Effector CD4-positive, alpha-beta T cell (primary cell): ENCODE measurements around the gene ITLN1. TPM values are rescaled to one million over a fixed set of nuclear protein-coding genes. Genes with fewer than 3 reads are reported as not detected.
"Not testable (repeated sequence)": the region's sequence is repeated elsewhere in the genome, so short reads cannot be mapped to it uniquely, and the experiment has no call there.

Experiments used
- DNase-seq: peaks from one replicate; pipeline ENCODE4 v3.0.0-alpha.2; 2020
- total RNA-seq: gene quantifications from one replicate; lab custom pipeline; 2026; lab: John Stamatoyannopoulos, UW

The ITLN1 gene
- not detected for total RNA-seq

GRCh38 chr1:160885042-160885441 is at the start of gene ITLN1:
ITLN1 (minus strand) TSS chr1:160885180; CDS start chr1:160884877, 303 bp downstream.
- DNase-seq: no peak

- not testable (repeated sequence) for DNase-seq
These were observed 48.3 kb upstream of the ITLN1 start for GRCh38 chr1:160933305-160933704.

- no peak for DNase-seq
These were observed 40.8 kb upstream of the ITLN1 start for GRCh38 chr1:160925652-160926244.

GRCh38 chr1:160924791-160925651 is 40.0 kb upstream of the ITLN1 start:
- DNase-seq: no peak

- DNase-seq: no peak
These were observed 31.7 kb upstream of the ITLN1 start for GRCh38 chr1:160916666-160917065.

- not testable (repeated sequence) for DNase-seq
These were observed 28.2 kb upstream of the ITLN1 start for GRCh38 chr1:160913229-160913628.

GRCh38 chr1:160911925-160912324 is 26.9 kb upstream of the ITLN1 start:
- no peak for DNase-seq

- DNase-seq: no peak
These were observed 26.5 kb upstream of the ITLN1 start for GRCh38 chr1:160911441-160911840.

- no peak for DNase-seq
These were observed 25.3 kb upstream of the ITLN1 start for GRCh38 chr1:160910170-160910750.

- no peak for DNase-seq
These were observed 23.0 kb upstream of the ITLN1 start for GRCh38 chr1:160907976-160908375.

- no peak for DNase-seq
These were observed 20.6 kb upstream of the ITLN1 start for GRCh38 chr1:160905617-160905989.

GRCh38 chr1:160904783-160905616 is 20.0 kb upstream of the ITLN1 start:
- DNase-seq: no peak

- DNase-seq: not testable (repeated sequence)
These were observed 17.3 kb upstream of the ITLN1 start for GRCh38 chr1:160902251-160902650.

- DNase-seq: no peak
These were observed 16.8 kb upstream of the ITLN1 start for GRCh38 chr1:160901768-160902167.

GRCh38 chr1:160900683-160901082 is 15.7 kb upstream of the ITLN1 start:
- DNase-seq: not testable (repeated sequence)

GRCh38 chr1:160894368-160895135 is 9.6 kb upstream of the ITLN1 start:
- DNase-seq: not testable (repeated sequence)

- DNase-seq: no peak
These were observed 6.5 kb upstream of the ITLN1 start for GRCh38 chr1:160891474-160891873.

- no peak for DNase-seq
These were observed 3.9 kb upstream of the ITLN1 start for GRCh38 chr1:160888926-160889325.

GRCh38 chr1:160887071-160887470 is 2.1 kb upstream of the ITLN1 start:
- DNase-seq: no peak

GRCh38 chr1:160884579-160884978 is 401 bp downstream of the ITLN1 start:
- no peak for DNase-seq

GRCh38 chr1:160883581-160884513 is 1.1 kb downstream of the ITLN1 start:
- no peak for DNase-seq
